Breast epithelium (tissue), 3 donors: ENCODE measurements around the gene NAT16.

ENCODE experiments used
- CTCF ChIP-seq, 3 donors: fragments of 450-650 bp; IDR thresholded peaks; one replicate each; pipeline ENCODE4 v1.5.1; 2016 to 2017; ENCODE audit warnings: antibody characterized with exemption in 3 of 3, mild to moderate bottlenecking in 3 of 3, moderate library complexity in 3 of 3
- POLR2A ChIP-seq: fragments of 450-650 bp; IDR thresholded peaks from one replicate; pipeline ENCODE4 v1.6.1; 2016; ENCODE audit warnings: antibody characterized with exemption, mild to moderate bottlenecking, moderate library complexity
- POLR2AphosphoS5 ChIP-seq, 3 donors: sonication (generic); formaldehyde crosslinking; IDR thresholded peaks; one replicate each; pipeline ENCODE4 v1.6.1; 2017; ENCODE audit warnings: antibody characterized with exemption in 3 of 3

GRCh38 chr7:101205901-101206664 lies 26.0 kb upstream of the NAT16 start:
- TF ChIP-seq POLR2AphosphoS5 (IDR thresholded peaks at IDR 0.05) = no peak
- TF ChIP-seq POLR2A = no peak
- no peak for TF ChIP-seq CTCF (IDR thresholded peaks at IDR 0.05)
